ENCODE measurements around the gene ZNF700. TPM values are rescaled to one million over a fixed set of nuclear protein-coding genes. Genes with fewer than 3 reads are reported as not detected.

Gene ZNF700
- polyA plus RNA-seq, 1 donor (not counting 4 experiments of a cell fraction or from before 2014, with no cell fraction given) = 8.5 TPM

- Histone ChIP-seq H3K4me2 (ENCODE audit: control insufficient read depth, extremely low read depth, insufficient read depth, low read depth, low read length) (no peak overlapping the region), H3K9me3 (ENCODE audit: control insufficient read depth, low read depth, low read length) (no peaks in the 10 kb centered on the region), H3K36me3 (ENCODE audit: control insufficient read depth in 2 of 2, extremely low read depth in 1 of 2, insufficient read depth in 2 of 2, low read length in 2 of 2) (no peaks in the 10 kb centered on the region), H3K9ac (ENCODE audit: control insufficient read depth, extremely low read depth, insufficient read depth, low read length) (no peak overlapping the region), H3K4me1 (ENCODE audit: control insufficient read depth, extremely low read depth, insufficient read depth, low read length) (no peaks in the 10 kb centered on the region), H3K27me3 (ENCODE audit: control insufficient read depth, extremely low read depth, insufficient read depth, low read length) (no peaks in the 10 kb centered on the region), H3K79me2 (ENCODE audit: control insufficient read depth, insufficient read depth, low read length) (no peaks in the 10 kb centered on the region), H4K20me1 (ENCODE audit: control insufficient read depth, extremely low read depth, insufficient read depth, low read length) (no peaks in the 10 kb centered on the region), H3K27ac (ENCODE audit: control insufficient read depth, insufficient read depth, low read length) (no peak overlapping the region), H3K9me1 (ENCODE audit: control insufficient read depth, extremely low read depth, insufficient read depth, low read length) (no peaks in the 10 kb centered on the region), H2AFZ (ENCODE audit: control insufficient read depth, low read length) (no peak overlapping the region), H3K4me3 (ENCODE audit: control insufficient read depth in 2 of 3, extremely low read depth in 1 of 3, insufficient read depth in 2 of 3, low read depth in 1 of 3, low read length in 3 of 3) (no peak overlapping the region)
- DNase-seq (ENCODE audit: low read depth, low spot score) (no peak), FAIRE-seq (no peak)
- dilution Hi-C loops (cut with MboI; ENCODE audit: extremely low pct_ligation_motif_present, low sequenced_read_pairs) = no loop called here
- no peak for TF ChIP-seq CTCF (optimal IDR thresholded peaks at IDR 0.05 in 1 of 3, IDR thresholded peaks at IDR 0.05 in 1 of 3, conservative IDR thresholded peaks at IDR 0.05 in 1 of 3; ENCODE audit: extremely low read depth in 1 of 3, insufficient read depth in 2 of 3, low read length in 3 of 3)
- TF ChIP-seq EZH2 (IDR thresholded peaks at IDR 0.05; ENCODE audit: low read length) = no peak
Measured at GRCh38 chr19:11890634-11891033, 34.3 kb upstream of the ZNF700 start.

DNA sequence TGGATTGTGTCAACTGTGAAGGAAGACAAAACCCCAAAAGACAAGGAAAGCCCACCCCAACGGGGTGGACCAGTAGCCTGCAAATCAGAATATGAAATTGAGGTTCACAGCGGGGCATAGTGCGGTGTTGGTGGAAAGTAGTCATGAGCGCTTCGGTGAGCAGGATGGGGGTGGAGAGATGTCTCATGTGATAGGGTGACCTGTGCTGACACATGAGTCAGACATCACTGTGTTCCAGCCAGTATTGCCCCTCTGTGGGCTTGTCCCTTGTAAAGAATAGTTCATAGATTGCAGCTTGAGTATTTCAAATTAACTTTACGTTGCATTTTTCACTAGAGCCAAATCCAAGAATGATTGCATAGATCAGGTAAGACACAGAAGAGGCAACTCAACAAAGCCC, 30.1 kb upstream of the ZNF700 start:
- no peak overlapping the region for H3K4me2 ChIP-seq (ENCODE audit: control insufficient read depth, extremely low read depth, insufficient read depth, low read depth, low read length)
- H4K20me1 ChIP-seq (ENCODE audit: control insufficient read depth, extremely low read depth, insufficient read depth, low read length) = no peaks in the 10 kb centered on the region
- dilution Hi-C loops (cut with MboI; ENCODE audit: extremely low pct_ligation_motif_present, low sequenced_read_pairs) = no loop called here
- no peak for TF ChIP-seq EZH2 (IDR thresholded peaks at IDR 0.05; ENCODE audit: low read length)
- TF ChIP-seq CTCF (optimal IDR thresholded peaks at IDR 0.05 in 1 of 3, IDR thresholded peaks at IDR 0.05 in 1 of 3, conservative IDR thresholded peaks at IDR 0.05 in 1 of 3; ENCODE audit: extremely low read depth in 1 of 3, insufficient read depth in 2 of 3, low read length in 3 of 3) = no peak
- H3K4me1 ChIP-seq (ENCODE audit: control insufficient read depth, extremely low read depth, insufficient read depth, low read length) = no peaks in the 10 kb centered on the region
- no peak overlapping the region for H2AFZ ChIP-seq (ENCODE audit: control insufficient read depth, low read length)
- FAIRE-seq (no peak), DNase-seq (ENCODE audit: low read depth, low spot score) (no peak)
- H3K9me1 ChIP-seq (ENCODE audit: control insufficient read depth, extremely low read depth, insufficient read depth, low read length) = no peaks in the 10 kb centered on the region
- no peaks in the 10 kb centered on the region for H3K9me3 ChIP-seq (ENCODE audit: control insufficient read depth, low read depth, low read length)
- H3K9ac ChIP-seq (ENCODE audit: control insufficient read depth, extremely low read depth, insufficient read depth, low read length) = no peak overlapping the region
- H3K27me3 ChIP-seq (ENCODE audit: control insufficient read depth, extremely low read depth, insufficient read depth, low read length) = no peaks in the 10 kb centered on the region
- H3K27ac ChIP-seq (ENCODE audit: control insufficient read depth, insufficient read depth, low read length) = no peak overlapping the region
- no peaks in the 10 kb centered on the region for H3K36me3 ChIP-seq (ENCODE audit: control insufficient read depth in 2 of 2, extremely low read depth in 1 of 2, insufficient read depth in 2 of 2, low read length in 2 of 2)
- no peaks in the 10 kb centered on the region for H3K79me2 ChIP-seq (ENCODE audit: control insufficient read depth, insufficient read depth, low read length)
- no peak overlapping the region for H3K4me3 ChIP-seq (ENCODE audit: control insufficient read depth in 2 of 3, extremely low read depth in 1 of 3, insufficient read depth in 2 of 3, low read depth in 1 of 3, low read length in 3 of 3)
